NCI-H526 treated with DMSO at 0.1 percent for 48 hours (cell line): Measurements from ENCODE around the gene CTDSP2.

Experiments used
- DNase-seq: peaks from one replicate; lab custom pipeline; 2025; lab: John Stamatoyannopoulos, UW

CTDSP2 gene

DNA sequence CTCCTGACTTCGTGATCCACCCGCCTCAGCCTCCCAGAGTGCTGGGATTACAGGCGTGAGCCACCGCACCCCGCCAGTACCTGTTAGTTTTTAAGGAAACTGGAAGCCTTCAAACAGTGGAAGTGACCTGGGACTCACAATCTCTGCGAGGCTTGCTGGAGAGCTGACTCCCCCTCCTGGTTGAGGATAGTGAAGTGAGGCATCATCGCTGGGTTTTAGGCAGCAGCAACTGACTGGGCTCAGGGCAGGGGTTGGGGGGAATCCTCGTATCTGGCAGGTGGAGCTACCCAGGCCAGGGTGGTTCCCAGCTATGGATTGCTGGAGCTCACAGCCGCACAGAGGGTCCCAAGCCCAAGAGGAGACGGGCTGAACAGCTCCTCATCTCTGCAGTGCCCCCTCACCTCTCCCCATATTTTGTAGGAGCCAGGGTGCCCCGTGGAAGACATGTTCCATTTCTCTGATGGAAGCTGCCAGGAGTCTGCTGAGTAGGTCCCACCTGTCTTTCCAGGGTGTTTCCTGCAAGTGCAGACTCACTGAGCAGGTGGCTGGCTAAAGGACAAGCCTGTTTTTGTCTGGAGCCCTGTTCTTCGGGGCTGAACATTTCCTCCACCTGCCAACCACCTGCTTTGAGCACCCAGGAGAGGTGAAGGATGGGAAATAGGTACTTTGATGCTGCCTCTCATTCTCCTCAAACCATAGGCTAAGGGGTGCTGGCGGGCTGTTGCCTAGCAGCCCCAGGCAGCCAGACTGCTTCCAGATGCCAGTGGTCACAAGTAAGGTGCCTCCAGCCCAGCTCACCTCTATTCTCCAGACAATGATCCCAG lies 31.1 kb downstream of the CTDSP2 start:
- DNase-seq = no peak

DNA sequence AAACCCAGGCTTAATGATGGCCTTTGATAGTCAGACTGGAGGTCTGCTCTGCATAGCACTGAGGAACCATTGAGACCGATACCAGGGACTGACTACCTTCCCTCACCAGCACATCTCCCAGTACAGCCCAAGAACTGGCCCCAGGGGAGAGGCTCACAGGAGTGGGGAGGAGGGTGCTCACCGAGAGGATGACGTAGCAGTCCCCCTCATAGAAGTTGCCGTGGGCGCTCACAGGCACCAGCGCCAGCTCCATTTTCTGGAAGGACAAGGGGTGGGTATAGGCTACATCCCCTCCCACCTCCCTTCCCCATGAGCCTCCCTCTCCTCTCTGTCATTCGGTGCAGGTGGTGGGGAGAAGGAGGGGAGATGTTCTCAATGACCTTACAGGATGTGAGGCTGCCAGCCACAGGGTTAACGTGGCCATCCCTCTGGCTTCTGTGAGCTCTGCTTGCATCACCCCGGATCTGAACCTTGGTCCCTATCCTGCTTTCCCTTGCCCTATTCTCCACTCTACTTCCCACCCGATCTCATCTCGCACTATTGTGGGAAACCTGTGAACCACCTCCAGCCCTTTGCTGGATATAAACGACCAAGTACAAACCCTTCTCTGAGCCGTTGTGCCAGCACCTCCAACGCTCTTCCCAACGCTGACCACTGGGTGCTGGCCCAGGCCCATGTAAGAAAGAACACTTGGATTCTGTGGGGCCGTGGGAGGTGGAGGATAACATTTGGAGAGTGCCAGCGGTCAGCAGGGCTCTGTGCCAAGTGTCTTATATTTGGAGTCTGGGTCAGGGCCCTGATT lies 32.4 kb downstream of the CTDSP2 start:
- no peak for DNase-seq

DNA sequence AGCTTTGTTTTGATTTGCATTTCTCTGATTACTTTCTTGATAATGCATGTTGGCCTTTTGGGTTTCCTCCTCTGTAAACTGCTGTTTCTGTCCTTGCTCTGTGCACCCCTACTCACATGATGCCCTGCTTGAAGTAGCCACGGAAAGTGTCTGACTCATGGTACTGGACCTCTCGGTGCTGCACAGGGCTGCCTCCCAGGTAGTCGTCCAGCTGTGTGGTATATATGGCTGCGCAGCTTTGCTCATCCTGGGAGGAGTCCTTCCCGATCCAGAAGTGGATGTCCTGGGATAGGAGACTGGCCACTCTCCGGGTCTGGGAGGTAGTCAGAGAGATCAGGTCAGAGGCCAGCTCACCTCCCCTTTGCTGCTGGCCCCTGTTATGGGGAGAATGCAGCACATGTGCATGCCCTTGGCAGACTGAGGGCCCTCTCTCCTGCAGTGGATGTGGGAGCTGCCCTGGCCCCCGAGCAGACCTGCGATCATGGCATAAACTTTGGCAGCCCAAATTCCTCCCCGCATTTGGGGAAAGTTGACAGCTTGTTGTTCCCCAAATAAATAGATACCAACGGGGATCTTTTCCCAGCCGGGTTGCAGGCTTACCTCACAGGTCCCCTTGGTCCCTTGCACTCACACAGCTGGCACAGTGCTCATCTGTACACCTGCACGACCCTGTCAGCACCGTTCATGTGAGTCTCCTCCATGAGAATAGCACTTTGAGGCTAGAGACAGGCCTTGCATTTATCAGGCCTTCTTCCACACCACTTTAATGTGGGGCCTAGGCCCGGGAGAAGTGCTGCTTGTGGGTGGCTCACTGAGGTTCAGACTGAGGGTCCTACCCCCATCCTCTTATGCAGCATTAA lies 33.2 kb downstream of the CTDSP2 start:
- DNase-seq = no peak

GRCh38 chr12:57811028-57811755 lies 35.3 kb downstream of the CTDSP2 start:
- DNase-seq = no peak

GRCh38 chr12:57810450-57810849 lies 36.1 kb downstream of the CTDSP2 start:
- no peak for DNase-seq

- no peak for DNase-seq
Measured at GRCh38 chr12:57809425-57809824, 37.1 kb downstream of the CTDSP2 start.

- no peak for DNase-seq
Measured at GRCh38 chr12:57808351-57808750, 38.2 kb downstream of the CTDSP2 start.

- no peak for DNase-seq
Measured at GRCh38 chr12:57807285-57807684, 39.2 kb downstream of the CTDSP2 start.

- no peak for DNase-seq
Measured at GRCh38 chr12:57806677-57807076, 39.9 kb downstream of the CTDSP2 start.

GRCh38 chr12:57803319-57803893 lies 43.1 kb downstream of the CTDSP2 start:
- DNase-seq = no peak

DNA sequence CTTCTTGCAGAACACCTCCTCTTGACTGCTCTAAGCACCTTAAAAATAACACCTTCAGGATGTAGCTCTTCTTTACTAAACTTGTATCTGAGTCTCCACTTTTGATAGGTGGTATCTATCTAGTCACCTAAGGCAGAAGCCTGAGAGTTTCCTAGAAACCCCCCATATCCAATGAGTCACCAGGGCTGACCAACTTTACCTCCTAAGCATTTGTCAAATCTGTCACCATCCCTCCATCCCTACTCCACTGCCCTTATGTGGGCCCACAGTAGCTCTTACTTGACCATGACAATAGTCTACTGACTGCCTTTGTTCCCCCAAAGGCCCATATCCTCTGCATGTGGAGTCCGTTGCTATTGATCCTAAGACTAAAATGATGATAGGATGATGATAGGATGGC lies 43.9 kb downstream of the CTDSP2 start:
- no peak for DNase-seq

- no peak for DNase-seq
Measured at GRCh38 chr12:57800965-57801364, 45.6 kb downstream of the CTDSP2 start.

- DNase-seq = no peak
Measured at GRCh38 chr12:57797933-57798332, 48.6 kb downstream of the CTDSP2 start.

GRCh38 chr12:57796996-57797395 lies 49.5 kb downstream of the CTDSP2 start:
- no peak for DNase-seq

DNA sequence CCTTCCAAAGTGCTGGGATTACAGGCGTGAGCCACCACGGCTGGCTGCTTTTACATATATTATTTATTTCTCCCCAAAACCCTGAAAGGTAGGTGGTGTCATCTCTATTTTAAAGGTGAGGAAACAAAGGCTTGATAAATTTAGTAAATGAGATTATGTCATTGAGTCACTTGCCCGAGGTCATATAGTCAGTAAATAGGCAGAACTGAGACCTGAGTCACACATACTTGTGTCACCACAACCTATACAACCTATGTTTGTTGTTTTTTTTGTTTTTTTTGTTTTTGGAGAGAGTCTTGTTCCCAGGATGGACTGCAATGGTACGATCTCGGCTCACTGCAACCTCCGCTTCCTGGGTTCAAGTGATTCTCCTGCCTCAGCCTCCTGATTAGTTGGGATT lies 51.2 kb downstream of the CTDSP2 start:
- no peak for DNase-seq

DNA sequence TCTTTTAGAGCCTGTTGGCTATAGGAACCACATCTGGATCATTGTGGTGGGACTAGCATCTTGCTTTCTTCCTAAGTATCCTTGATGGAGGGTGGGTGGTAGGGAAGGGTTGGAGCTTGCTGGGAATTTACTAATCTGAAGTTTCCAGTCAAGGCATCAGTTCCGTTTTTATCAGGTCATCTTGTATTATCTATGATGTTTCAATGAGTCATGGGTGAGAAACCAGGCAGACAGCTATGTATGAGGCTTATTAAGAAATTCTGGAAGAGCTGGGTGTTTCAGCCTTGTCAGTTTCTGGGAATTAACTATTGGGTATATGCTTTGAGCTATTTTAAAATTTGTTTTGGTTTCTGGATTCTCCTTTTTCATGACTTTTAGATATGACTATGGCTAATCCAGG lies 52.6 kb downstream of the CTDSP2 start:
- no peak for DNase-seq

DNA sequence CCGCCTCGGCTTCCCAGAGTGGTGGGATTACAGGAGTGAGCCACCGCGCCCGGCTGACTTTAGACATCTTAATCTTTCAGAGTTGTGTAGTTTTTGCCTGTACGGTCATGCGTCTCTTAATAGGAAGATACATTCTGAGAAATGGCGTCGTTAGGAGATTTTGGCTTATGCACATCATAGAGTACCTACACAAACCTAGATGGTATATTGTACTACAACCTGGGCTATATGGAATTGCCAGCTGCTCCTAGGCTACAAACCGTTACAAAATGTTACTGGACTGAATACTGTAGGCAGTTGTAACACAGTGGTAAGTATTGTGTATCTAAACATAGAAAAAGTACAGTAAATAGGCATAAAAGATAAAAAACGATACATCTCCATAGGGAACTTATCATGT lies 62.7 kb downstream of the CTDSP2 start:
- DNase-seq = no peak

DNA sequence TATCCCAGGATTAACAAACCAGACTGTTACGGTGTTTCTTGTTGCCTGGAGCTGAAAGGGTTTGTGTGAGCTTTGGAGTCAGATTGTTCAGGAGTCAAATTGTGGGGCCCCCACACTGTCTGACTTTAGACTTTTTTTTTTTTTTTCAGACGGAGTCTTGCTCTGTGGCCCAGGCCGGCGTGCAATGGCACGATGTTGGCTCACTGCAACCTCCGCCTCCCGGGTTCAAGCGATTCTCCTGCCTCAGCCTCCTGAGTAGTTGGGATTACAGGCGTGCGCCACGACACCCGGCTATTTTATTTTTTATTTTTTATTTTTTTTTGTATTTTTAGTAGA lies 63.1 kb downstream of the CTDSP2 start:
- DNase-seq = no peak

GRCh38 chr12:57782608-57783465 lies 63.7 kb downstream of the CTDSP2 start, which contains the start of gene TSFM:
TSS of gene TSFM (plus strand) at chr12:57782787. CDS start at chr12:57782802, 15 bp downstream.
- peak; percentile 81 for DNase-seq

DNA sequence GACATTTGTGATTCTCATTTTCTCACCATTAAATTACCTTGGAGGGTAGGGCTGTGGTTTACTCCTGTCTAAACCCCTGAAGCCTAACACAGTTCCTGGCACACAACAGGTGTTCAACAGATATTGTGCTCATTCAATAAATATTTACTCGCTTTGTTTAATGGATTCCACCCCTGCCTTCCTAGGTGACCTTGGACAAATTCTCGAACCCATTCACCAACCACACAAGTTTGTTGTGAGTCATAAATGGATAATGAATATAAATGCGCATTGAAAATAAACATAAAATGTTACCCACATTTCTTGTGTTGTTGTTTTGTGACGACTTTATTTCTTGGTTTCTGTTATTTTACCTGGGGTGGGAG lies 64.3 kb downstream of the CTDSP2 start:
- DNase-seq = no peak
